ENCODE data around the gene SLC25A45. TPM values are rescaled to one million over a fixed set of nuclear protein-coding genes. Genes with fewer than 3 reads are reported as not detected.

Gene SLC25A45
- total and polyA plus RNA-seq, 2 of the 4 experiments (the other 2 are of a cell fraction): 0.72 to 1.2 TPM

DNA sequence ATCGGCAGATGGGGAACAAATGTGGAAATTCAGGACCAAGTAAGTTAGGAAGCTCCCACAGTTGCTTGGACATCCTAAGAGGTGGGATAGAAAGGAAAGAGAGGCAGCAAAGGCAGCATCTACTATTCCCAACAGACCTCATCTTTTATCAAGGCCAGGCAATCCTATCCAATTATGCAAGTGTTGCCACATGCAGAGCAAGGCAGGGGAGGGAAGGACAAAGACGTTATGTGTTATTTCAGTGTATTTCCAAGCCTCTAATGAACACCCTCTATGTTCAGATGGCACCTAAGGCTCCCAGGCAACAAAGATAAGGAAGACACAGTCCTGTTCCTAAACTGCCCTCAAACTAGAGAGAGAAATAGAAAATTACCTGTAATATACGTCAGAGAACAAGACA is 18.7 kb downstream of the SLC25A45 start:
- Histone ChIP-seq H2AK9ac (replicated peaks; ENCODE audit: low read depth, low read length, poor library complexity) (no peak overlapping the region), H4K5ac (ENCODE audit: low read depth, low read length) (no peak overlapping the region), H3K4me2 (ENCODE audit: low read depth, low read length) (no peak overlapping the region), H2BK120ac (ENCODE audit: low read depth, low read length) (no peak overlapping the region), H3K9ac (ENCODE audit: low read depth, low read length) (no peak overlapping the region), H3K4me1 (ENCODE audit: control insufficient read depth, insufficient read depth, low read length) (no peaks in the 10 kb centered on the region), H3K14ac (replicated peaks; ENCODE audit: low read depth, low read length) (no peak overlapping the region), H3K27ac (ENCODE audit: insufficient read depth, low read length) (no peak overlapping the region), H3K79me1 (ENCODE audit: low read depth in 1 of 2, low read length in 2 of 2) (peaks cover 0 to 6% of the 10 kb centered on the region in 2 experiments; a peak in 1 of 4 replicates), H3K9me3 (ENCODE audit: control insufficient read depth, insufficient read depth, low read length) (no peaks in the 10 kb centered on the region), H3K23ac (ENCODE audit: low read depth, low read length) (no peak overlapping the region), H3K9me1 (ENCODE audit: insufficient read depth, low read length) (no peaks in the 10 kb centered on the region), H2AFZ (replicated peaks; ENCODE audit: low read length, poor library complexity) (no peak overlapping the region), H2BK5ac (ENCODE audit: low read depth, low read length, poor library complexity, severe bottlenecking) (no peak overlapping the region), H4K20me1 (ENCODE audit: insufficient read depth, low read length) (no peaks in the 10 kb centered on the region), H3K18ac (ENCODE audit: low read depth, low read length) (no peak overlapping the region), H4K8ac (ENCODE audit: low read depth in 2 of 2, low read length in 2 of 2) (no peak overlapping the region), H3K4me3 (ENCODE audit: insufficient read depth, low read depth, low read length) (no peak overlapping the region), H2BK20ac (ENCODE audit: low read depth, low read length) (no peak overlapping the region), H4K91ac (ENCODE audit: insufficient read depth, low read depth, low read length) (no peak overlapping the region), H2BK15ac (ENCODE audit: low read depth, low read length) (no peak overlapping the region), H3K4ac (ENCODE audit: low read depth, low read length) (no peak overlapping the region), H2AK5ac (ENCODE audit: low read depth, low read length) (no peak overlapping the region), H3K56ac (ENCODE audit: extremely low read depth, insufficient read depth, low read length) (no peak overlapping the region), H3K27me3 (ENCODE audit: control insufficient read depth, insufficient read depth, low read length) (no peaks in the 10 kb centered on the region), H3K36me3 (ENCODE audit: control insufficient read depth, insufficient read depth, low read length) (no peaks in the 10 kb centered on the region)
- CTCF ChIA-PET: no interaction called here
- dilution Hi-C loops (cut with HindIII; ENCODE audit: low sequenced_read_pairs, unreplicated experiment) (no loop called here), in situ Hi-C loops (cut with MboI; ENCODE audit: low sequenced_read_pairs) (no loop called here), intact Hi-C loops (cut with micrococcal nuclease) (no loop called here)
- DNase-seq (no peak), ATAC-seq (ENCODE audit: low read depth) (no peak)
- WGBS, 2 experiments (ENCODE audit: extremely low coverage in 2 of 2, insufficient read length in 1 of 2): no CpG with 5 or more reads among the region's 3 CpGs
- TF ChIP-seq BHLHE40 (IDR thresholded peaks at IDR 0.05; ENCODE audit: low read depth, low read length): no peak
- TF ChIP-seq CEBPB (IDR thresholded peaks at IDR 0.05; ENCODE audit: low read depth, low read length): peak; percentile 34; the same call in 1 of the 2 replicates
- no peak for TF ChIP-seq CTCF (conservative IDR thresholded peaks at IDR 0.05; ENCODE audit: low read depth, low read length)
- no TSS peak for BruUV-seq (replicated peaks)
- POLR2A ChIA-PET (ENCODE audit: unreplicated experiment): no interaction called here
